H9 (cell line): ENCODE results near the gene TSPAN33. TPM values are rescaled to one million over a fixed set of nuclear protein-coding genes. Genes with fewer than 3 reads are reported as not detected.

ENCODE experiments used
- DNase-seq: peaks from one replicate; pipeline ENCODE4 v3.0.0-alpha.2; 2017
- H2AFZ ChIP-seq: one replicate; pipeline ENCODE4 v1.6.1; 2013; ENCODE audit warnings: mild to moderate bottlenecking, low read length, control low read depth, moderate library complexity
- H2AK5ac ChIP-seq: 2 replicates; pipeline ENCODE4 v1.6.1; 2013; ENCODE audit warnings: low read length, control low read depth, mixed read lengths; ENCODE audit not compliant: insufficient read length
- H2BK120ac ChIP-seq: one replicate; pipeline ENCODE4 v1.6.1; 2013; ENCODE audit warnings: low read depth, mild to moderate bottlenecking, low read length, control low read depth, inconsistent platforms; ENCODE audit not compliant: poor library complexity, severe bottlenecking
- H2BK12ac ChIP-seq: 2 replicates; pipeline ENCODE4 v1.6.1; 2013; ENCODE audit warnings: low read length, control low read depth, mixed read lengths, low read depth; ENCODE audit not compliant: insufficient read length
- H2BK15ac ChIP-seq: 2 replicates; pipeline ENCODE4 v1.6.1; 2013; ENCODE audit warnings: low read depth, low read length, control low read depth
- H2BK20ac ChIP-seq: one replicate; pipeline ENCODE4 v1.6.1; 2013; ENCODE audit warnings: low read depth, mild to moderate bottlenecking, low read length, control low read depth, inconsistent platforms; ENCODE audit not compliant: poor library complexity, severe bottlenecking
- H2BK5ac ChIP-seq: 2 replicates; pipeline ENCODE4 v1.6.1; 2013; ENCODE audit warnings: low read length, control low read depth, mixed read lengths; ENCODE audit not compliant: insufficient read length
- H3K14ac ChIP-seq: 2 replicates; pipeline ENCODE4 v1.6.1; 2013; ENCODE audit warnings: low read length, control low read depth; ENCODE audit not compliant: insufficient read depth
- H3K18ac ChIP-seq: 2 replicates; pipeline ENCODE4 v1.6.1; 2013; ENCODE audit warnings: low read depth, mild to moderate bottlenecking, mixed read lengths, low read length, control low read depth; ENCODE audit not compliant: insufficient read length
- H3K23ac ChIP-seq: 2 replicates; pipeline ENCODE4 v1.6.1; 2013; ENCODE audit warnings: low read length, control low read depth, mixed read lengths, low read depth; ENCODE audit not compliant: insufficient read length
- H3K23me2 ChIP-seq: 2 replicates; pipeline ENCODE4 v1.6.1; 2013; ENCODE audit warnings: low read depth, mild to moderate bottlenecking, mixed read lengths, low read length, control low read depth; ENCODE audit not compliant: insufficient read length, poor library complexity, severe bottlenecking
- H3K27ac ChIP-seq: 2 replicates; pipeline ENCODE4 v1.5.1; 2013; ENCODE audit warnings: low read length, control low read depth, mixed read lengths, low read depth; ENCODE audit not compliant: insufficient read length
- H3K27me3 ChIP-seq: 2 replicates; pipeline ENCODE4 v1.6.1; 2013; ENCODE audit warnings: low read length, control low read depth, inconsistent platforms; ENCODE audit not compliant: insufficient read depth
- H3K4ac ChIP-seq: 2 replicates; pipeline ENCODE4 v1.6.1; 2013; ENCODE audit warnings: low read depth, mild to moderate bottlenecking, control low read depth, inconsistent platforms, low read length, moderate library complexity
- H3K4me1 ChIP-seq: 2 replicates; pipeline ENCODE4 v1.6.1; 2013; ENCODE audit warnings: low read length, control low read depth, inconsistent platforms; ENCODE audit not compliant: insufficient read depth
- H3K4me2 ChIP-seq: 2 replicates; pipeline ENCODE4 v1.6.1; 2013; ENCODE audit warnings: low read length, control low read depth, mixed read lengths; ENCODE audit not compliant: insufficient read length, insufficient read depth
- H3K56ac ChIP-seq: 2 replicates; pipeline ENCODE4 v1.6.1; 2013; ENCODE audit warnings: low read depth, mild to moderate bottlenecking, mixed read lengths, low read length, control low read depth; ENCODE audit not compliant: insufficient read length
- H3K79me1 ChIP-seq: 2 replicates; pipeline ENCODE4 v1.6.1; 2013; ENCODE audit warnings: low read depth, mild to moderate bottlenecking, moderate library complexity, low read length, control low read depth, inconsistent platforms; ENCODE audit not compliant: insufficient read depth, poor library complexity, severe bottlenecking
- H3K79me2 ChIP-seq: 2 replicates; pipeline ENCODE4 v1.6.1; 2013; ENCODE audit warnings: low read length, control low read depth, inconsistent platforms; ENCODE audit not compliant: insufficient read depth
- H3K9ac ChIP-seq: 2 replicates; pipeline ENCODE4 v1.6.1; 2013; ENCODE audit warnings: low read length, control low read depth, mixed read lengths; ENCODE audit not compliant: insufficient read length; ENCODE audit errors: extremely low read depth
- H3K9me3 ChIP-seq: one replicate; pipeline ENCODE4 v1.6.1; 2013; ENCODE audit warnings: low read depth, low read length, inconsistent platforms; ENCODE audit not compliant: control insufficient read depth
- H3T11ph ChIP-seq: one replicate; pipeline ENCODE4 v1.6.1; 2013; ENCODE audit warnings: mild to moderate bottlenecking, low read length, control low read depth, inconsistent platforms
- H4K20me1 ChIP-seq: one replicate; pipeline ENCODE4 v1.6.1; 2013; ENCODE audit not compliant: control insufficient read depth, insufficient read length, insufficient read depth
- H4K5ac ChIP-seq: 2 replicates; pipeline ENCODE4 v1.6.1; 2013; ENCODE audit warnings: low read depth, mild to moderate bottlenecking, mixed read lengths, low read length, control low read depth; ENCODE audit not compliant: insufficient read length
- H4K8ac ChIP-seq: replicated peaks from 2 replicates; pipeline ENCODE4 v1.6.1; 2013; ENCODE audit warnings: low read length, control low read depth, mixed read lengths, low read depth; ENCODE audit not compliant: insufficient read length
- H4K91ac ChIP-seq: 2 replicates; pipeline ENCODE4 v1.6.1; 2013; ENCODE audit warnings: low read depth, mild to moderate bottlenecking, moderate library complexity, mixed read lengths, low read length, control low read depth; ENCODE audit not compliant: insufficient read length
- H3K27ac Mint-ChIP-seq, 3 experiments: 2 replicates in 2 of 3; 3 replicates in 1 of 3; pipeline ENCODE4 v1.8.0; 2020 to 2021; ENCODE audit warnings: mixed read lengths in 3 of 3, mild to moderate bottlenecking in 1 of 3, moderate library complexity in 1 of 3
- H3K27me3 Mint-ChIP-seq: 2 replicates; pipeline ENCODE4 v1.8.0; 2021; ENCODE audit warnings: low read depth, mild to moderate bottlenecking, moderate library complexity, mixed read lengths
- H3K36me3 Mint-ChIP-seq, 3 experiments: 2 replicates in 2 of 3; 3 replicates in 1 of 3; pipeline ENCODE4 v1.8.0; 2020 to 2021; ENCODE audit warnings: low read depth in 3 of 3, mixed read lengths in 3 of 3; ENCODE audit not compliant: insufficient read depth in 1 of 3
- H3K4me1 Mint-ChIP-seq, 2 experiments: 2 replicates each; pipeline ENCODE4 v1.8.0; 2020; ENCODE audit warnings: mixed read lengths in 2 of 2
- H3K4me3 Mint-ChIP-seq, 2 experiments: 2 replicates in 1 of 2; 3 replicates in 1 of 2; pipeline ENCODE4 v1.8.0; 2020 to 2021; ENCODE audit warnings: mild to moderate bottlenecking in 2 of 2, mixed read lengths in 2 of 2, moderate library complexity in 1 of 2
- H3K9me3 Mint-ChIP-seq, 2 experiments: 2 replicates in 1 of 2; 3 replicates in 1 of 2; pipeline ENCODE4 v1.8.0; 2020; ENCODE audit warnings: mild to moderate bottlenecking in 2 of 2, mixed read lengths in 2 of 2, moderate library complexity in 1 of 2
- CTCF ChIP-seq: fragments of 200-600 bp; sonication (generic); conservative IDR thresholded peaks from 3 replicates; pipeline ENCODE4 v1.8.0; 2021; ENCODE audit warnings: antibody characterized with exemption, mild to moderate bottlenecking
- WGBS: extraction: QIAGEN DNeasy Blood & Tissue Kit; methylation state at CpG from one replicate; pipeline ENCODE4 v1.1.7; 2013; ENCODE audit warnings: missing lambda C conversion rate, low lambda C conversion rate, mixed read lengths; ENCODE audit not compliant: insufficient read length; ENCODE audit errors: extremely low coverage; 5-methylcytosine and 5-hydroxymethylcytosine counted together
- total RNA-seq: library from RNA; stranded (reverse); gene quantifications from 2 replicates; pipeline ENCODE4 v1.2.1, GENCODE V29; 2021

TSPAN33 gene
- total RNA-seq, 1 experiment from 2014 or later = 34.7 TPM

GRCh38 chr7:129161524-129162225 lies 17.2 kb downstream of the TSPAN33 start:
- no peak for TF ChIP-seq CTCF
- Histone ChIP-seq H3T11ph (no peak overlapping the region), H3K4ac (no peak overlapping the region), H2AFZ (no peak overlapping the region), H4K20me1 (no peaks in the 10 kb centered on the region), H2BK15ac (no peak overlapping the region), H3K9me3 (no peaks in the 10 kb centered on the region), H3K4me2 (no peak overlapping the region), H3K14ac (no peak overlapping the region), H2BK5ac (no peak overlapping the region), H3K27me3 (no peaks in the 10 kb centered on the region), H2AK5ac (no peak overlapping the region), H2BK12ac (no peak overlapping the region), H3K9ac (no peak overlapping the region), H3K56ac (no peak overlapping the region), H3K18ac (no peak overlapping the region), H3K23me2 (no peaks in the 10 kb centered on the region), H3K23ac (no peak overlapping the region), H3K79me1 (no peaks in the 10 kb centered on the region), H2BK20ac (no peak overlapping the region), H4K8ac (no peak overlapping the region), H3K27ac (no peak overlapping the region), H3K4me1 (no peaks in the 10 kb centered on the region; the same call in 1 of the 2 replicates), H4K91ac (no peak overlapping the region), H2BK120ac (no peak overlapping the region), H3K79me2 (no peaks in the 10 kb centered on the region), H4K5ac (no peak overlapping the region)
- no CpG with 5 or more reads among the region's 5 CpGs for WGBS
- DNase-seq = no peak
- Mint-ChIP-seq H3K9me3 (no peaks in the 10 kb centered on the region), H3K27me3 (no peaks in the 10 kb centered on the region), H3K36me3 (peaks cover 4 to 13% (median 8%) of the 10 kb centered on the region in 3 experiments; a peak in 6 of 7 replicates), H3K4me1 (0 out of 4 replicates have a peak, but pooled peaks cover 2% of the 10 kb centered on the region in 2 experiments), H3K4me3 (no peak overlapping the region), H3K27ac (no peak overlapping the region)
